GM21786 (cell line): ENCODE results near the gene TSPOAP1.

ENCODE experiments used
- ATAC-seq: cut with Tn5 transposase; IDR thresholded peaks from one replicate; pipeline ENCODE4 v1.9.1; 2021; ENCODE audit not compliant: unreplicated experiment

The TSPOAP1 gene

DNA sequence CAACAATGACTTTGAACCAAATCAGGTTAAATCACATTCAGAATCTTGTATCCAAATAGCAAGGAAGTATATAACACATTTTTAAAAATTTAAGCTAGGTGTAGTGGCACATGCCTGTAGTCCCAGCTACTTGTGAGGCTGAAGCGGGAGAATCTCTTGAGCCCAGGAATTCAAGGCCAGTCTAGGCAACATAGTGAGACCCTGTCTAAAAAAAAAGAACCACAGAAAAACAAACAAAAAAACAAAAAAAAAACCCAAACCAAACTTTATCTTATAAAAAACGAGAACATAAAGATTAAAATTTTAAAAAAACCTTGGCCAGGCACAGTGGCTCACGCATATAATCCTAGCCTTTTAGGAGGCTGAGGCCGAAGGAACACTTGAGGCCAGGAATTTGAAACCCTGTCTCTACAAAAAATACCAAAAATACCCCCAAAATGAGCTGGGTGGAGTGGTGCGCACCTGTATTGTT, 11.8 kb upstream of the TSPOAP1 start:
- ATAC-seq: no peak

- ATAC-seq: no peak
Observed at GRCh38 chr17:58339755-58340404, 11.3 kb upstream of the TSPOAP1 start.

- no peak for ATAC-seq
Observed at GRCh38 chr17:58338841-58339754, 10.5 kb upstream of the TSPOAP1 start.

DNA sequence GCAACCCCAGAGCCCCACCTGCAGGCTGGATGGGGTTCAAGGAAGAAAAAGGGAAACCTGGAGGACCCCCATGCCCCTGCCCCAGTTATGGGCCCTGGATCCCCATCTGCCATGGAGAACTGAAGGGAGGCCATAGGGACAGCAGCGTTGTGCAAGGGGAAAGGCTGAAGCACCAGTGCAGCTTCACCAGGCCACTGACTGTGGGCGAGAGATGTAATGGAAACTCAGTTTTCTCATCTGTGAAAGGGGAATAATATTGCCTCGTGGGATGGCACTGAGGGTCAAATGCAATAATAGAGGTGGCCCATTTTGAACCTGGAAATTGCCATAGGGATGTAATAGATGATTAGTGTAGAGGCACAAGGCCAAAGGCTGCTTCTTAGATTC, 9.9 kb upstream of the TSPOAP1 start:
- no peak for ATAC-seq

- ATAC-seq: peak; percentile 56
Observed at GRCh38 chr17:58337600-58338453, 9.2 kb upstream of the TSPOAP1 start.

- ATAC-seq: no peak
Observed at GRCh38 chr17:58337210-58337599, 8.6 kb upstream of the TSPOAP1 start.

DNA sequence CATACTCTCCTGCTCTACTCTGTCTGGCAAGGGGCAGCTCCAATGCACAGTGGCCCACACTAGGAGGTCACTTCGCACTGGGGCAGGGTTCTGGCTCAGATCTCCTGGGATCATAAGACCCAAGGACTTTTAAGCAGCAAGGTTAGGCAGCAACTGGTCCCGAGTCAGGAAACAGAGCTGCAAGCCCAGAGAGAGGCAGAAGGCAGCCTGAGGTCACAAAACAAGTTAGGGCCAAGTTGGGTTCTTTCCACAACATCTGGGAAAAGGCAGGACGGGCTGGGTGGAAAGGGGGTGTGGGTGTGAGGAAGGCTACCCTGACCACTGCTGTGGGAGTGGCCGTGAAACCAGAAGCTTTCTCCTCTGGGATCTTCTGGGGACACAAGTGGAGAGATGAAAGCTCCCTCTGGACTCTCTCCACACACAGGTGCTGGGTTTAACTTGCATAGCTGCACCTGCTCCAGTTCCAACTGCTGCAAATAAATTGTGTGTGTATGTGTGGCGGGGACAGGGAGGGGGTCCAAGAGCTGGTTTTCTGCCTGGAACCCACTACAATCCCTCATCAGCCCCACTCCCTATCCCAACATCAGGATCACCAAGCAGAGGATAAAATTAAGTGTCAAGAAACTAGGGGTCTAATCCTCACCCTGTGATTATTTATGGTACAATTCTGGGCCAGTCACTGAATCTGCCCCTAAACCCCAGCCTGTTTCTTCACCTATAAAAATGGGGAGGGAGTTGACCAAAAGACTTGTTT, 8.0 kb upstream of the TSPOAP1 start:
- no peak for ATAC-seq

- peak; percentile 16 for ATAC-seq
Observed at GRCh38 chr17:58335779-58336455, 7.3 kb upstream of the TSPOAP1 start.

DNA sequence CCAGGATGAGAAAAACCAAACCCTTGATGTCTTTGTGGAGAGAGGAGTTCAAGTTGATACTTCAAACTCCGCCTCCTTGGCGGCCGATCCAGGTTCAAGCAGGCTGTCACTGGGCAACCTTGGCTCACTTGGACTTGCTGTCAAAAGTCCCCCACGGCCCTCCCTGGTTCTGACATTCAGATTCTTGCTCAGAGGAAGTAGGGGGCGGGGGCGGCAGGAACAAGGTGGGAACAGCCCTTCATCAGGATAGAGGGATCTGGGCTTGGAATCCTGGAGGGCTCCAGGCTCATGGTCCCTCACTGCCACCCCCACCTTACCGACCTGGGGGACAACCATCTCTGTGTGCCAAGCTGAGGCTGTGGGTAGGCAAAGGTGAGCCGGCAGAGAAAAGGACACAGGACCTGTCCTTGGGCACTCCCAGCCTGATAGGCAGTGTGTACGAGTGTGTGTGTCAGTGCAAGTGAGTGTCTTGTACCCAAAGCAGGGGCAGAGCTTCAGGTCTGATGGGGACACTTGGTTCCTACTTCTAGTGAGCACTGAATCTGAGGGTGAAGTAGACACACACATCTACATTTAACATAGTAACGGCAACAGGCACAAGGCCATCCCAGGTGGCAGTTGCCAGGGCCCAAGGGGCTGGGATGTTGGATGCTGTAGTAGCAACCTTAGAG, 6.6 kb upstream of the TSPOAP1 start:
- no peak for ATAC-seq

GRCh38 chr17:58334661-58335060, 6.1 kb upstream of the TSPOAP1 start:
- ATAC-seq: no peak

DNA sequence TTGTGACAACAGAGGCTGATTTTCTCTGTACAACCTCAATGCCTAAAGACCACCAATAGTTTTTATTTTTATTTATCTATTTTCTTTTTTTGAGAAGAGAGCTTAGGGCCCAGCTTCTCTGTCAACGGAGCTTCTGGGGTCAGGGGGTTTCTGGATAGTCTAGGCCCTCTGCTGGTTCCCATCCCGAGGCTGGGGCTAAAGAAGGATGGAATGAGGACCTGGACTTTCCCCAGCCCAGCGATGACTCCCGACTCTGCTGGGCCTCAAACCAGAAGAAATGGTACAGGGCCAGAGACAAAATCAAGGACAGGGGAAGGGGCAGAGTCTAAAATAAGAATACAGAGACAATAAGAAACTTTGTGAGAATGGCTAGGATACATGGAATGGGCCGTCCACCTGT, 5.7 kb upstream of the TSPOAP1 start:
- ATAC-seq: no peak

- no peak for ATAC-seq
Observed at GRCh38 chr17:58333736-58334207, 5.2 kb upstream of the TSPOAP1 start.

DNA sequence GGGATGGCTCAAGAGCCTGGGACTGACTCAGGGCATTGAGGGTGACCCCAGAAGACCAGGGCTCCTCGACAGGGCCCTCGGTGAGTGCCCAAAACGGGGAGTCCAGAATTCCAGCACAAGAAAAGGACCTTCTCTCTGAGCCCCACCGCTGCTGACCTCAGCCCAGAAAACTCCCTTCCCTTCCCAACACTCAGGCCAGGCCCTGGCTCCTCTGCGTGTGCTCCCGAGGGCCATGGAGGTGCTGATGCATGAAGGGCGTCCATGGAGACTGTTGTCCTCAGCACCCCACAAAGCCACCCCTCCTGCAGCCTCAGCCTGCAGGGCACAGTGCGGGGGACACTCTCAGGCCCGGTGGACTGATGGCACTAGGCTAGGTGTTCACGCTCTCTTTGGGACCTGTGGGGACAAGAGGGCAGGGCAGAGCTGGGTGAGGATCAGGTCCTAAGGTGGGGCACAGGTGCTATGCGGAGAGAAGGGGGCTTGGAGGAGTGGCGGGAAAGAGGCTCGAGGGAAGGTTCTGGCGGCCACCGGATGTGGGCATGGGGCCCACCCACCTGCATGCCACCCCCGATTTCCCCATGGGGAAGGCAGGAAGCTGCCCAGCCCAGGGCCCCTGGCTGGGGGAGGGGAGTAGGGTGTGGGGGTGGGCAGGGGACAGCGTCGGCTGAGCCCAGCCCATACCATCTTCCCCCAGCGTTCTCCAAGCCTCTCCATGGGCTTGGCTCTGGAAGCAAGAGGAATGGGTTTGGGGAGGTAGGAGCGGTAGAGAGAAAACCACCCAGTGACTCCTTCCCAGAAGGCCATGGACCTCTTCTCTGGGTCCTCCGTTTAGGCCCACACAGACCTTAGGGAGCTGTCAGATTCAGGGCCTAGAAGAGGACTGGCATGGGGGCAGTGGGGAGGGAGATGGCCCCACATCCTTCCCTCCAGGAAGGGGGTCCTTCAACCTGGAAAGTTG, 4.5 kb upstream of the TSPOAP1 start:
- ATAC-seq: no peak

DNA sequence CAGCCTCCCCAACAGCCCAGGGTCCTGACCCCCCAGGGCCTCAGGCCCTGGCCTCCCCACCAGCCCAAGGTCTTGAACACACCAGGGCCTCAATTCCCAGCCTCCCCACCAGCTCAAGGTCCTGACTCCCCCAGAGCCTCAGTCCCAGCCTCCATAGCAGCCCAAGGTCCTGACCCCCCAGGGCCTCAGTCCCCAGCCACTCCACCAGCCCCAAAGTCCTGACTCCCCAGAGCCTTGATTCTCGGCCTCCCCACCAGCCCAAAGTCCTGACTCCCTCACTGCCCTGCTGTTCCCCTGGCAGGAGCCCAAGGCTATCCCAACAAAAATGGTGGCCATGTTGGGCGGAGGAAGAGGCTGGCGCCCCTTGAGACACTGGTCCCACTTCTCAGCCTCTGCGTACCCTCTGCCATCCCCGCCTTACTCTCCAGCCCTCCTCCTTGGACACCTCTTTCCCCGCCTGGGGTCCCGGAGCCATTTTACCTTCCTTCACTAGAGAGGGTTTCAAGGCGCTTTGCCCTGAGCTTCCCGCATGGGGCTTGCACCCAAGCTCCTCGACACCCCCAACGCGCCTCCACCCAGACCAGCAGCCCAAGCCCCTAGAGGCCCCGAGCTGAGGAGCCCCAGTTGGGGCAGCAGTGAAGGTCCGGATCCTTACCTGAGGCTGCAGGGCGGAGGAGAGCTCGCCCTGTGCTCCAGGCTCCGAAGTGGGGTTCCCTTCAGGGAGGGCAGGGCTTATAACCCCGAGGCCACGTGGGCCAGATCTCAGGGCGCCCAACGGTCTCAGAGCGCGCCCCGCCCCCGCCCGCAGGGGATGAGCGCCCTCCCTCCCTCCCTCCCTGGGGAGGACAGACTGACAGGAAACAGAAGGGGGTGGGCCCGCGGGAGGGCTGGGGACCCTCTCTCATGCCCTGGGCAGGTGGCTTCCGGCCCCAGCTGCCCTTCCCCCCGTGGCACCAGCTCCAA, 3.5 kb upstream of the TSPOAP1 start:
- no peak for ATAC-seq

DNA sequence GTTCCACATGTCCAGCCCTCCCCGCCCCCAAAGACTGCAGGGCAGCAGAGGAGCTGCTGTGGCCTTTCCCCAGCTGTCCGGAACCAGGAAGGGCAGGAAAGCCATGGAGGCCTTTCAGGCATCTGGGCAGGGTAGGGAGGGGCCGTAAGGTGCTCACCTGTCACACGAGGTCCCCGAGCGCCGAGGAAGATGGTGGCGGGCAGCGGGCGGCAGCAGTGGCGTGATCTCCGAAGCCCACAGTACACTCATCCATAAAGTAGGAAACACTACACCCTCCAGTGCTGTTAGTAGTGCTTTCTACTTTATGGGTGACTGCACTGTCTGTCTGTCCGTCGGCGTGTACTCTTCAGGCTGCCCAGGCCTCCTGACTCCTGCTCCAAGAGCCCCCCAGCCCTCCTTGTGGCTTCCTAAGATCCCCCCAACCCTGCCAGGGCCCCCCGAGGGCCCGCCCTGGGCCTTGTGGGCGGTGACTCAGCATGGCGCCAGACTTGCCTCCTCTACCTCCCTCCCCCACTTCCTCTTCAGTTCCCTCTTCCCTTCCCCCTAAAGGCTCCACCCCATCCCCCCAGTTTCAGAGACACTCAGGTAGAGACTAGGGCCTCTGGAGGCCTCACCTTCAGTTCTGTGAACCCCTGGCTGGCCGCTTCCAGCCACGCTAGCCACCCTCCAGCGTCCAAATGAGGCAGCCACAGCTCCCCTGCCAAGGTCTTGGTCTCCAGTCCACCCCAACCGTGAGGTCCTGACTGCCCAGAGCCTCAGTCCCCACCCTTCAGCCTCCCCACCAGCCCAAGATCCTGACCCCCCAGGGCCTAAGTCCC, 2.6 kb upstream of the TSPOAP1 start:
- no peak for ATAC-seq

- ATAC-seq: no peak
Observed at GRCh38 chr17:58330538-58330996, 2.0 kb upstream of the TSPOAP1 start.
